Measurements from ENCODE around the gene SLC9A8. TPM values are rescaled to one million over a fixed set of nuclear protein-coding genes. Genes with fewer than 3 reads are reported as not detected.

The SLC9A8 gene
- total RNA-seq, 2 experiments from 2014 or later = 22.0 to 30.3 TPM

GRCh38 chr20:49906101-49906604 lies 93.5 kb downstream of the SLC9A8 start:
- Histone ChIP-seq H3K9me3 (ENCODE audit: low read length) (no peaks in the 10 kb centered on the region), H3K9me2 (ENCODE audit: insufficient read depth, low read length) (no peaks in the 10 kb centered on the region), H3K4me1 (ENCODE audit: insufficient read depth, low read length, poor library complexity, severe bottlenecking) (no peaks in the 10 kb centered on the region), H3K27ac (ENCODE audit: low read depth, low read length, poor library complexity, severe bottlenecking) (no peak overlapping the region), H3K4me3 (ENCODE audit: low read depth, low read length, poor library complexity, severe bottlenecking) (no peak overlapping the region), H3K79me2 (ENCODE audit: insufficient read depth, low read depth, low read length) (no peaks in the 10 kb centered on the region), H3K4me2 (ENCODE audit: low read length) (no peak overlapping the region), H4K20me1 (ENCODE audit: insufficient read depth, low read length) (no peaks in the 10 kb centered on the region; the same call in 1 of the 2 replicates), H3K36me3 (ENCODE audit: insufficient read depth, low read length) (peaks cover 61% of the 10 kb centered on the region), H2AFZ (ENCODE audit: low read length) (no peak overlapping the region)
- TF ChIP-seq CTCF (conservative IDR thresholded peaks at IDR 0.05; ENCODE audit: low read length) (no peak), EZH2phosphoT487 (IDR thresholded peaks at IDR 0.05; ENCODE audit: borderline replicate concordance, low read depth, low read length) (no peak)
- CTCF ChIA-PET (ENCODE audit: unreplicated experiment) = no interaction called here
- BruUV-seq (replicated peaks) = no TSS peak
- intact Hi-C loops (cut with micrococcal nuclease; ENCODE audit: unreplicated experiment) = no loop called here
- POLR2A ChIA-PET = no interaction called here
- no peak for DNase-seq (ENCODE audit: low spot score)

GRCh38 chr20:49906615-49907154 lies 94.1 kb downstream of the SLC9A8 start:
- Histone ChIP-seq H3K4me1 (ENCODE audit: insufficient read depth, low read length, poor library complexity, severe bottlenecking) (no peaks in the 10 kb centered on the region), H3K27ac (ENCODE audit: low read depth, low read length, poor library complexity, severe bottlenecking) (no peak overlapping the region), H3K9me2 (ENCODE audit: insufficient read depth, low read length) (no peaks in the 10 kb centered on the region), H3K9me3 (ENCODE audit: low read length) (no peaks in the 10 kb centered on the region), H4K20me1 (ENCODE audit: insufficient read depth, low read length) (no peaks in the 10 kb centered on the region; the same call in 1 of the 2 replicates), H3K79me2 (ENCODE audit: insufficient read depth, low read depth, low read length) (peaks cover 3% of the 10 kb centered on the region; the same call in 1 of the 2 replicates), H3K4me3 (ENCODE audit: low read depth, low read length, poor library complexity, severe bottlenecking) (no peak overlapping the region), H2AFZ (ENCODE audit: low read length) (no peak overlapping the region), H3K36me3 (ENCODE audit: insufficient read depth, low read length) (peaks cover 61% of the 10 kb centered on the region), H3K4me2 (ENCODE audit: low read length) (no peak overlapping the region)
- intact Hi-C loops (cut with micrococcal nuclease; ENCODE audit: unreplicated experiment) = no loop called here
- DNase-seq (ENCODE audit: low spot score) = no peak
- BruUV-seq (replicated peaks) = no TSS peak
- ChIA-PET POLR2A (no interaction called here), CTCF (ENCODE audit: unreplicated experiment) (interaction anchor here (0.6 kb wide), 1 partner anchor 756 kb away, joined by 4 read pairs; no protein-coding TSS in a partner anchor)
- TF ChIP-seq EZH2phosphoT487 (IDR thresholded peaks at IDR 0.05; ENCODE audit: borderline replicate concordance, low read depth, low read length) = no peak
- no peak for TF ChIP-seq CTCF (conservative IDR thresholded peaks at IDR 0.05; ENCODE audit: low read length)

All from OCI-LY7 (cell line).